ENCODE data around the gene RNF130. TPM values are rescaled to one million over a fixed set of nuclear protein-coding genes. Genes with fewer than 3 reads are reported as not detected.

RNF130 gene
- total RNA-seq, 1 donor from 2014 or later: 36.6 TPM

- no peak for TF ChIP-seq CTCF (conservative IDR thresholded peaks at IDR 0.05; ENCODE audit: low read depth, low read length)
- no peak for DNase-seq (ENCODE audit: low read depth)
- no peak overlapping the region for H3K4me3 ChIP-seq (ENCODE audit: low read depth, low read length)
These were observed 36.2 kb downstream of the RNF130 start for GRCh38 chr5:180035206-180035931.

GRCh38 chr5:180034564-180034963 lies 37.0 kb downstream of the RNF130 start:
- no peak for TF ChIP-seq CTCF (conservative IDR thresholded peaks at IDR 0.05; ENCODE audit: low read depth, low read length)
- no peak overlapping the region for H3K4me3 ChIP-seq (ENCODE audit: low read depth, low read length)
- DNase-seq (ENCODE audit: low read depth): peak; percentile 18

GRCh38 chr5:180027459-180028089 lies 44.0 kb downstream of the RNF130 start:
- no peak overlapping the region for H3K4me3 ChIP-seq (ENCODE audit: low read depth, low read length)
- TF ChIP-seq CTCF (conservative IDR thresholded peaks at IDR 0.05; ENCODE audit: low read depth, low read length): no peak
- no peak for DNase-seq (ENCODE audit: low read depth)

GRCh38 chr5:180026734-180027458 lies 44.7 kb downstream of the RNF130 start:
- no peak overlapping the region for H3K4me3 ChIP-seq (ENCODE audit: low read depth, low read length)
- TF ChIP-seq CTCF (conservative IDR thresholded peaks at IDR 0.05; ENCODE audit: low read depth, low read length): no peak
- DNase-seq (ENCODE audit: low read depth): no peak

- no peak overlapping the region for H3K4me3 ChIP-seq (ENCODE audit: low read depth, low read length)
- no peak for TF ChIP-seq CTCF (conservative IDR thresholded peaks at IDR 0.05; ENCODE audit: low read depth, low read length)
- DNase-seq (ENCODE audit: low read depth): peak; percentile 31
These were observed 45.2 kb downstream of the RNF130 start for GRCh38 chr5:180026320-180026719.

- peak; percentile 29 for TF ChIP-seq CTCF (conservative IDR thresholded peaks at IDR 0.05; ENCODE audit: low read depth, low read length)
- H3K4me3 ChIP-seq (ENCODE audit: low read depth, low read length): no peak overlapping the region
- DNase-seq (ENCODE audit: low read depth): no peak
These were observed 49.7 kb downstream of the RNF130 start for GRCh38 chr5:180021900-180022299.

Measured in epithelial cell of proximal tubule (primary cell).